Subcutaneous abdominal adipose tissue (tissue), 5 donors: Measurements from ENCODE around the gene FAT2.
"Not testable (repeated sequence)": the region's sequence is repeated elsewhere in the genome, so short reads cannot be mapped to it uniquely, and the experiment has no call there.

ENCODE experiments used
- H3K27ac ChIP-seq: one replicate; pipeline ENCODE4 v1.7.0; 2013; ENCODE audit warnings: low read depth, mild to moderate bottlenecking, inconsistent platforms, low read length, moderate library complexity
- H3K27me3 ChIP-seq, 5 donors: one replicate each; pipeline ENCODE4 v1.7.0; 2013; ENCODE audit warnings: low read length in 5 of 5, inconsistent platforms in 1 of 5; ENCODE audit not compliant: control insufficient read depth in 5 of 5, insufficient read depth in 4 of 5
- H3K36me3 ChIP-seq, 5 donors: one replicate each; pipeline ENCODE4 v1.7.0; 2013; ENCODE audit warnings: low read length in 5 of 5; ENCODE audit not compliant: control insufficient read depth in 5 of 5, insufficient read depth in 5 of 5
- H3K4me1 ChIP-seq, 5 donors: one replicate each; pipeline ENCODE4 v1.7.0; 2013; ENCODE audit warnings: low read length in 5 of 5, mild to moderate bottlenecking in 3 of 5, moderate library complexity in 1 of 5; ENCODE audit not compliant: control insufficient read depth in 5 of 5, insufficient read depth in 5 of 5
- H3K4me3 ChIP-seq, 5 donors: one replicate each; pipeline ENCODE4 v1.7.0; 2013; ENCODE audit warnings: low read length in 5 of 5, low read depth in 1 of 5
- H3K9ac ChIP-seq, 5 donors: one replicate each; pipeline ENCODE4 v1.7.0; 2013; ENCODE audit warnings: low read length in 5 of 5, mild to moderate bottlenecking in 4 of 5, moderate library complexity in 3 of 5
- H3K9me3 ChIP-seq, 5 donors: one replicate each; pipeline ENCODE4 v1.7.0; 2013; ENCODE audit warnings: low read length in 5 of 5; ENCODE audit not compliant: control insufficient read depth in 5 of 5
- donor health status: healthy.
- donor health status: healthy.
- donor health status: healthy.
- donor health status: healthy.
- donor health status: healthy.

FAT2 gene

GRCh38 chr5:151584057-151584937 is 6.8 kb downstream of the FAT2 start:
- H3K27ac ChIP-seq = no peak overlapping the region
- no peaks in the 10 kb centered on the region for H3K36me3 ChIP-seq
- H3K4me1 ChIP-seq = peaks cover 0 to 23% (median 7%) of the 10 kb centered on the region in 5 donors

GRCh38 chr5:151581812-151582583 is 9.1 kb downstream of the FAT2 start:
- peak overlapping the region in 1 of 5 donors; percentile 20 for H3K9ac ChIP-seq
- no peaks in the 10 kb centered on the region for H3K27me3 ChIP-seq
- H3K4me3 ChIP-seq = no peak overlapping the region
- no peaks in the 10 kb centered on the region for H3K36me3 ChIP-seq
- H3K9me3 ChIP-seq = no peaks in the 10 kb centered on the region
- H3K27ac ChIP-seq = no peak overlapping the region
- peaks cover 0 to 20% (median 7%) of the 10 kb centered on the region in 5 donors for H3K4me1 ChIP-seq

More at GRCh38 chr5:151584057-151584937, 6.8 kb downstream of the FAT2 start:
- Histone ChIP-seq H3K27me3 (no peaks in the 10 kb centered on the region), H3K9me3 (no peaks in the 10 kb centered on the region), H3K9ac (no peak overlapping the region), H3K4me3 (no peak overlapping the region)

- H3K4me1 ChIP-seq = peaks cover 0 to 18% (median 7%) of the 10 kb centered on the region in 5 donors
- H3K27ac ChIP-seq = no peak overlapping the region
- no peaks in the 10 kb centered on the region for H3K9me3 ChIP-seq
- H3K36me3 ChIP-seq = no peaks in the 10 kb centered on the region
- no peak overlapping the region for H3K9ac ChIP-seq
- no peak overlapping the region for H3K4me3 ChIP-seq
- no peaks in the 10 kb centered on the region for H3K27me3 ChIP-seq
These were observed 9.8 kb downstream of the FAT2 start for GRCh38 chr5:151581347-151581746.

- no peak overlapping the region for H3K27ac ChIP-seq
- H3K4me3 ChIP-seq = no peak overlapping the region
- no peak overlapping the region for H3K9ac ChIP-seq
- no peaks in the 10 kb centered on the region for H3K36me3 ChIP-seq
- peaks cover 0 to 13% (median 4%) of the 10 kb centered on the region in 5 donors for H3K4me1 ChIP-seq
- no peaks in the 10 kb centered on the region for H3K27me3 ChIP-seq
- H3K9me3 ChIP-seq = no peaks in the 10 kb centered on the region
These were observed 10.3 kb downstream of the FAT2 start for GRCh38 chr5:151580858-151581257.

GRCh38 chr5:151580239-151580638 is 10.9 kb downstream of the FAT2 start:
- H3K27ac ChIP-seq = no peak overlapping the region
- H3K36me3 ChIP-seq = no peaks in the 10 kb centered on the region
- H3K4me3 ChIP-seq = no peak overlapping the region
- H3K27me3 ChIP-seq = no peaks in the 10 kb centered on the region
- H3K9ac ChIP-seq = no peak overlapping the region
- H3K4me1 ChIP-seq = peaks cover 0 to 11% (median 3%) of the 10 kb centered on the region in 5 donors
- H3K9me3 ChIP-seq = no peaks in the 10 kb centered on the region

GRCh38 chr5:151579146-151579545 is 12.0 kb downstream of the FAT2 start:
- not testable (repeated sequence) for H3K4me3 ChIP-seq, H3K4me1 ChIP-seq, H3K9ac ChIP-seq, H3K36me3 ChIP-seq, H3K27ac ChIP-seq, H3K27me3 ChIP-seq, H3K9me3 ChIP-seq

GRCh38 chr5:151578326-151579025 is 12.7 kb downstream of the FAT2 start:
- peaks cover 0 to 6% (median 3%) of the 10 kb centered on the region in 5 donors for H3K4me1 ChIP-seq
- no peak overlapping the region for H3K27ac ChIP-seq
- no peak overlapping the region for H3K4me3 ChIP-seq
- no peaks in the 10 kb centered on the region for H3K36me3 ChIP-seq
- H3K27me3 ChIP-seq = no peaks in the 10 kb centered on the region
- H3K9ac ChIP-seq = no peak overlapping the region
- no peaks in the 10 kb centered on the region for H3K9me3 ChIP-seq

- H3K27ac ChIP-seq = no peak overlapping the region
- no peak overlapping the region for H3K4me3 ChIP-seq
These were observed 13.6 kb downstream of the FAT2 start for GRCh38 chr5:151577566-151577965.

GRCh38 chr5:151574444-151574996 is 16.6 kb downstream of the FAT2 start:
- Histone ChIP-seq H3K27ac (no peak overlapping the region), H3K27me3 (no peaks in the 10 kb centered on the region), H3K9me3 (no peaks in the 10 kb centered on the region), H3K4me3 (no peak overlapping the region), H3K9ac (no peak overlapping the region), H3K36me3 (no peaks in the 10 kb centered on the region), H3K4me1 (peaks cover 0 to 8% (median 0%) of the 10 kb centered on the region in 5 donors)

More at GRCh38 chr5:151577566-151577965, 13.6 kb downstream of the FAT2 start:
- H3K36me3 ChIP-seq = no peaks in the 10 kb centered on the region
- no peaks in the 10 kb centered on the region for H3K9me3 ChIP-seq
- no peaks in the 10 kb centered on the region for H3K27me3 ChIP-seq
- H3K9ac ChIP-seq = no peak overlapping the region
- H3K4me1 ChIP-seq = peaks cover 0 to 6% (median 3%) of the 10 kb centered on the region in 5 donors
